ENCODE results near the gene ALAD. TPM values are rescaled to one million over a fixed set of nuclear protein-coding genes. Genes with fewer than 3 reads are reported as not detected.

Gene ALAD
- total and polyA plus RNA-seq, 2 of the 8 experiments (the other 6 are each of a cell fraction or from before 2014, with no cell fraction given), result 8.2 to 15.3 TPM

- no peak for TF ChIP-seq USF2 (IDR thresholded peaks at IDR 0.05; ENCODE audit: low read length)
- no peak for TF ChIP-seq JUN (IDR thresholded peaks at IDR 0.05; ENCODE audit: low read depth, low read length)
Observed at GRCh38 chr9:113372059-113372458, 29.0 kb downstream of the ALAD start (continued).

All from H1 (cell line).